ENCODE data around the gene NXNL1.

GRCh38 chr19:17451820-17452219, 8.9 kb downstream of the NXNL1 start:
- TF ChIP-seq CHD2 (IDR thresholded peaks at IDR 0.05; ENCODE audit: low read depth, low read length) = no peak
- TF ChIP-seq ZNF280B (CRISPR knock-in tag; IDR thresholded peaks at IDR 0.05; ENCODE audit: borderline replicate concordance) = no peak
- no peak for TF ChIP-seq MLXIP (CRISPR knock-in tag; IDR thresholded peaks at IDR 0.05; ENCODE audit: borderline replicate concordance)
- TF ChIP-seq STAG1 (CRISPR knock-in tag; IDR thresholded peaks at IDR 0.05) = no peak
- TF ChIP-seq HCFC1 (IDR thresholded peaks at IDR 0.05; ENCODE audit: low read depth, low read length) = no peak

Data from HepG2 (cell line).